ENCODE data around the gene CYP27A1. TPM values are rescaled to one million over a fixed set of nuclear protein-coding genes. Genes with fewer than 3 reads are reported as not detected.

CYP27A1 gene
- total and polyA plus RNA-seq, 2 of the 4 experiments (the other 2 are of a cell fraction), result 5.2 to 5.3 TPM

- Histone ChIP-seq H3K4me1 (ENCODE audit: control insufficient read depth, insufficient read depth, low read length) (0 out of 2 replicates have a peak, but pooled peaks cover 2% of the 10 kb centered on the region), H2BK5ac (ENCODE audit: low read depth, low read length, poor library complexity, severe bottlenecking) (no peak overlapping the region), H3K4ac (ENCODE audit: low read depth, low read length) (no peak overlapping the region), H3K9me1 (ENCODE audit: insufficient read depth, low read length) (peaks cover 10% of the 10 kb centered on the region; the same call in 1 of the 2 replicates), H3K27me3 (ENCODE audit: control insufficient read depth, insufficient read depth, low read length) (no peaks in the 10 kb centered on the region), H4K8ac (ENCODE audit: low read depth in 2 of 2, low read length in 2 of 2) (no peak overlapping the region), H3K23ac (ENCODE audit: low read depth, low read length) (no peak overlapping the region), H3K9me3 (ENCODE audit: control insufficient read depth, insufficient read depth, low read length) (no peaks in the 10 kb centered on the region), H2BK15ac (ENCODE audit: low read depth, low read length) (no peak overlapping the region), H3K4me2 (ENCODE audit: low read depth, low read length) (no peak overlapping the region), H3K9ac (ENCODE audit: low read depth, low read length) (no peak overlapping the region), H3K18ac (ENCODE audit: low read depth, low read length) (no peak overlapping the region), H2BK120ac (ENCODE audit: low read depth, low read length) (no peak overlapping the region), H3K4me3 (ENCODE audit: insufficient read depth, low read depth, low read length) (no peak overlapping the region), H4K91ac (ENCODE audit: insufficient read depth, low read depth, low read length) (no peak overlapping the region), H3K56ac (ENCODE audit: extremely low read depth, insufficient read depth, low read length) (no peak overlapping the region), H2AFZ (replicated peaks; ENCODE audit: low read length, poor library complexity) (no peak overlapping the region), H2AK5ac (ENCODE audit: low read depth, low read length) (no peak overlapping the region), H3K27ac (ENCODE audit: insufficient read depth, low read length) (no peak overlapping the region), H4K20me1 (ENCODE audit: insufficient read depth, low read length) (no peaks in the 10 kb centered on the region), H3K36me3 (ENCODE audit: control insufficient read depth, insufficient read depth, low read length) (peaks cover 46% of the 10 kb centered on the region), H2BK20ac (ENCODE audit: low read depth, low read length) (no peak overlapping the region), H3K79me1 (ENCODE audit: low read depth in 1 of 2, low read length in 2 of 2) (peaks cover 3 to 8% of the 10 kb centered on the region in 2 experiments; a peak in 3 of 4 replicates), H3K14ac (replicated peaks; ENCODE audit: low read depth, low read length) (no peak overlapping the region), H2AK9ac (replicated peaks; ENCODE audit: low read depth, low read length, poor library complexity) (no peak overlapping the region), H4K5ac (ENCODE audit: low read depth, low read length) (no peak overlapping the region)
- dilution Hi-C loops (cut with HindIII; ENCODE audit: low sequenced_read_pairs, unreplicated experiment), result no loop called here
- no peak for ATAC-seq (ENCODE audit: low read depth)
- in situ Hi-C loops (cut with MboI; ENCODE audit: low sequenced_read_pairs), result no loop called here
- CTCF ChIA-PET, result no interaction called here
- POLR2A ChIA-PET (ENCODE audit: unreplicated experiment), result no interaction called here
- no CpG with 5 or more reads among the region's 3 CpGs for WGBS, 2 experiments (ENCODE audit: extremely low coverage in 2 of 2, insufficient read length in 1 of 2)
- TF ChIP-seq, protein P1, sequence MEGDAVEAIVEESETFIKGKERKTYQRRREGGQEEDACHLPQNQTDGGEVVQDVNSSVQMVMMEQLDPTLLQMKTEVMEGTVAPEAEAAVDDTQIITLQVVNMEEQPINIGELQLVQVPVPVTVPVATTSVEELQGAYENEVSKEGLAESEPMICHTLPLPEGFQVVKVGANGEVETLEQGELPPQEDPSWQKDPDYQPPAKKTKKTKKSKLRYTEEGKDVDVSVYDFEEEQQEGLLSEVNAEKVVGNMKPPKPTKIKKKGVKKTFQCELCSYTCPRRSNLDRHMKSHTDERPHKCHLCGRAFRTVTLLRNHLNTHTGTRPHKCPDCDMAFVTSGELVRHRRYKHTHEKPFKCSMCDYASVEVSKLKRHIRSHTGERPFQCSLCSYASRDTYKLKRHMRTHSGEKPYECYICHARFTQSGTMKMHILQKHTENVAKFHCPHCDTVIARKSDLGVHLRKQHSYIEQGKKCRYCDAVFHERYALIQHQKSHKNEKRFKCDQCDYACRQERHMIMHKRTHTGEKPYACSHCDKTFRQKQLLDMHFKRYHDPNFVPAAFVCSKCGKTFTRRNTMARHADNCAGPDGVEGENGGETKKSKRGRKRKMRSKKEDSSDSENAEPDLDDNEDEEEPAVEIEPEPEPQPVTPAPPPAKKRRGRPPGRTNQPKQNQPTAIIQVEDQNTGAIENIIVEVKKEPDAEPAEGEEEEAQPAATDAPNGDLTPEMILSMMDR (conservative IDR thresholded peaks at IDR 0.05; ENCODE audit: low read depth, low read length), result no peak
- TF ChIP-seq, protein P2, sequence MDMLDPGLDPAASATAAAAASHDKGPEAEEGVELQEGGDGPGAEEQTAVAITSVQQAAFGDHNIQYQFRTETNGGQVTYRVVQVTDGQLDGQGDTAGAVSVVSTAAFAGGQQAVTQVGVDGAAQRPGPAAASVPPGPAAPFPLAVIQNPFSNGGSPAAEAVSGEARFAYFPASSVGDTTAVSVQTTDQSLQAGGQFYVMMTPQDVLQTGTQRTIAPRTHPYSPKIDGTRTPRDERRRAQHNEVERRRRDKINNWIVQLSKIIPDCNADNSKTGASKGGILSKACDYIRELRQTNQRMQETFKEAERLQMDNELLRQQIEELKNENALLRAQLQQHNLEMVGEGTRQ (IDR thresholded peaks at IDR 0.05; ENCODE audit: low read depth, low read length), result no peak
- TF ChIP-seq FOS (IDR thresholded peaks at IDR 0.05; ENCODE audit: low read depth, low read length), result no peak
- no peak for TF ChIP-seq CEBPB (IDR thresholded peaks at IDR 0.05; ENCODE audit: low read depth, low read length)
- TF ChIP-seq MXI1 (IDR thresholded peaks at IDR 0.05; ENCODE audit: borderline replicate concordance, low read depth, low read length), result no peak
- TF ChIP-seq RFX5 (IDR thresholded peaks at IDR 0.05; ENCODE audit: low read depth, low read length), result no peak
- TF ChIP-seq SMC3 (IDR thresholded peaks at IDR 0.05; ENCODE audit: low read depth, low read length), result no peak
- no peak for TF ChIP-seq CHD1 (IDR thresholded peaks at IDR 0.05; ENCODE audit: low read depth, low read length)
- no peak for TF ChIP-seq MAZ (IDR thresholded peaks at IDR 0.05; ENCODE audit: borderline replicate concordance, low read depth, low read length)
- no peak for TF ChIP-seq MAFK (IDR thresholded peaks at IDR 0.05; ENCODE audit: low read depth, low read length)
- TF ChIP-seq ELK1 (IDR thresholded peaks at IDR 0.05; ENCODE audit: borderline replicate concordance, low read depth, low read length), result no peak
- TF ChIP-seq BHLHE40 (IDR thresholded peaks at IDR 0.05; ENCODE audit: low read depth, low read length), result no peak
- no peak for TF ChIP-seq RAD21 (IDR thresholded peaks at IDR 0.05; ENCODE audit: low read length)
- TF ChIP-seq NFE2L2 (IDR thresholded peaks at IDR 0.05; ENCODE audit: low read depth, low read length), result no peak
- TF ChIP-seq RCOR1 (IDR thresholded peaks at IDR 0.05; ENCODE audit: insufficient replicate concordance, low read length), result no peak
- no peak for TF ChIP-seq POLR2A (IDR thresholded peaks at IDR 0.05; ENCODE audit: low read depth, low read length)
- BruUV-seq (replicated peaks), result no TSS peak
- DNase-seq, result no peak
- intact Hi-C loops (cut with micrococcal nuclease), result no loop called here
These were observed 37.3 kb upstream of the CYP27A1 start for GRCh38 chr2:218744615-218745014.

Measured in IMR-90 (cell line).